M059J (cell line): ENCODE data around the gene USP10. TPM values are rescaled to one million over a fixed set of nuclear protein-coding genes. Genes with fewer than 3 reads are reported as not detected.

Source experiments
- DNase-seq: peaks from one replicate; pipeline ENCODE4 v3.0.0-alpha.2; 2012; ENCODE audit warnings: low read depth
- total RNA-seq: library from RNA; depleted of rRNA; stranded (reverse); fragments of >200 nt; shearing (Covaris generic); gene quantifications from 2 replicates; pipeline ENCODE4 v1.2.3, GENCODE V29; 2014

USP10 gene
- total RNA-seq, 1 experiment from 2014 or later: 80.6 TPM

- DNase-seq: no peak
Observed at GRCh38 chr16:84769416-84769815, 69.6 kb downstream of the USP10 start.

GRCh38 chr16:84773312-84773711 is 73.5 kb downstream of the USP10 start:
- no peak for DNase-seq

- DNase-seq: peak; percentile 76
Observed at GRCh38 chr16:84774810-84775209, 75.0 kb downstream of the USP10 start.

GRCh38 chr16:84775262-84775810 is 75.5 kb downstream of the USP10 start:
- DNase-seq: no peak

GRCh38 chr16:84777435-84777834 is 77.6 kb downstream of the USP10 start:
- no peak for DNase-seq

- DNase-seq: no peak
Observed at GRCh38 chr16:84778720-84779119, 78.9 kb downstream of the USP10 start.

- no peak for DNase-seq
Observed at GRCh38 chr16:84780063-84780462, 80.3 kb downstream of the USP10 start.

- DNase-seq: no peak
Observed at GRCh38 chr16:84780544-84781376, 81.0 kb downstream of the USP10 start.

- DNase-seq: no peak
Observed at GRCh38 chr16:84782846-84783245, 83.0 kb downstream of the USP10 start.

GRCh38 chr16:84785843-84786581 is 86.2 kb downstream of the USP10 start:
- DNase-seq: no peak

- no peak for DNase-seq
Observed at GRCh38 chr16:84786605-84787262, 86.9 kb downstream of the USP10 start.

- DNase-seq: no peak
Observed at GRCh38 chr16:84787263-84787622, 87.4 kb downstream of the USP10 start.

- no peak for DNase-seq
Observed at GRCh38 chr16:84788920-84789391, 89.2 kb downstream of the USP10 start.

- DNase-seq: no peak
Observed at GRCh38 chr16:84789431-84789830, 89.6 kb downstream of the USP10 start.

- DNase-seq: no peak
Observed at GRCh38 chr16:84790301-84790700, 90.5 kb downstream of the USP10 start.

- DNase-seq: no peak
Observed at GRCh38 chr16:84791088-84791487, 91.3 kb downstream of the USP10 start.

- no peak for DNase-seq
Observed at GRCh38 chr16:84791501-84791900, 91.7 kb downstream of the USP10 start.

GRCh38 chr16:84794186-84794585 is 94.4 kb downstream of the USP10 start:
- no peak for DNase-seq

- no peak for DNase-seq
Observed at GRCh38 chr16:84794626-84795025, 94.8 kb downstream of the USP10 start.

- peak; percentile 63 for DNase-seq
Observed at GRCh38 chr16:84795329-84796053, 95.7 kb downstream of the USP10 start.

- DNase-seq: peak; percentile 35
Observed at GRCh38 chr16:84800158-84800978, 100.6 kb downstream of the USP10 start.
